AG09309 (cell line): ENCODE measurements around the gene CMTM7.
A peak's percentile ranks its signal among the peaks of the same experiment; 100 is the strongest.

Experiments
- DNase-seq: peaks from one replicate; pipeline ENCODE4 v3.0.0-alpha.2; 2010; ENCODE audit warnings: low read depth
- H3K4me3 ChIP-seq: 2 replicates; pipeline ENCODE4 v1.5.1; 2011; ENCODE audit warnings: mild to moderate bottlenecking, low read depth, low read length, moderate library complexity; ENCODE audit not compliant: control insufficient read depth
- CTCF ChIP-seq: IDR thresholded peaks from 2 replicates; pipeline ENCODE4 v1.5.1; 2011; ENCODE audit warnings: mild to moderate bottlenecking, low read depth, low read length, inconsistent platforms; ENCODE audit not compliant: insufficient read depth, control insufficient read depth; ENCODE audit errors: missing control alignments

The CMTM7 gene

DNA sequence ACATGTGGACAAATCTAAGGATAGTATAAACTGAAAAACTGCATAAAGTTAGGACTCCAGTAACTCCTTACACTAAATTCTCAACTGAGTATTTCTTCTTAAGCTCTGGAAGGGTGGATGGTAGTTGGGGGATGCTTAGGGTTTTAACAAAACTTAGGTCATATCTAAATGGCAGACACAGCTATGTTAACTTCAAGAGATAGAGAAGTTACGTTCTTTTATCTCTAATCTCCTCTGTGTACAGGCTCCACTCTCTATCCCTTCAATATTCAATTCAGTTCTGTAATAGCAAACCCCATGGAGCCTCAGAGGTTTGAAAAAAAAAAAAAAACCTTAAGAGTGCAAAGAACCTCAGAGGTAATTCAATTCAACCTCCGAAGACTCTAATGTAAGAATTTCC is 107.9 kb downstream of the CMTM7 start:
- DNase-seq, result no peak
- TF ChIP-seq CTCF, result no peak
- no peak overlapping the region for H3K4me3 ChIP-seq

DNA sequence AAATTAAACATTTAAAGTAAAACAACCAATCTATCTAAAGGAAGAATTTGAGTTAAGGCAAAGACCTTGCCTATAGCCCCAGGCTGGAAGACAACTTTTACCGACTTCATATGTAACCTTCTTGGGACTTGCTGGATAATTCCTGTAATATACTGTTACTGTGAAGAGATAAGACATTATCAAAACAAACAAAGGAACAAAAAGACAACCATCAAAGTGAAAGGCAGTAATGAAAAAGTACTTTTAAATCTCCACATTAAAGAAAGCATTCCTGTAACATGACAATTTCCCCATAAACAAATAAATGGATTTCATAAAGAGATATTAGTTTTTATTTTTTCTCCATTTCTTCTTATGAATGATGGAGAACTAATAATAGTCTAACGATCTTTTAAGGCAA is 108.6 kb downstream of the CMTM7 start:
- no peak for DNase-seq
- no peak for TF ChIP-seq CTCF
- no peak overlapping the region for H3K4me3 ChIP-seq

- no peak for TF ChIP-seq CTCF
- H3K4me3 ChIP-seq, result peak overlapping the region; percentile 83
- no peak for DNase-seq
Observed at GRCh38 chr3:32500880-32501782, 109.5 kb downstream of the CMTM7 start.

DNA sequence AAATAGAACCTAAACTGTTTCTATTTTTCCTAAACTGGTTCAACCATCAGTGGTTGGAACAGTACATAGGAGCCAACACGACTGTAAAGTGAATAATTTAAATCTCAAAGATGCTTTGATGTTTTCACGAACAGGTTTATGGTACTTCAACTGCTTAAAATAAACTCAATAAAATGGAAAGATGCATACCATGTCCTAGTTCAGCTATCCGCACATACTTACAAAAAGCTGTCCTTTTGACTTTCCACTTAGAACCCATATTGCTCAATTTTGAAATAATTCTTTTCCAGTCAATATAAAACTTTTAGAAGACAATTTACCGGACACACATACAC is 110.1 kb downstream of the CMTM7 start:
- no peak for DNase-seq
- H3K4me3 ChIP-seq, result peak overlapping the region; percentile 83
- TF ChIP-seq CTCF, result no peak

- peak within 1 kb of the TSS; percentile 83 for H3K4me3 ChIP-seq
- DNase-seq, result no peak
- no peak for TF ChIP-seq CTCF
Observed at GRCh38 chr3:32502118-32502945, 110.7 kb downstream of the CMTM7 start, which contains the start of gene CMTM6. Gene CMTM6 (minus strand): TSS chr3:32502852. CDS start chr3:32502745, 107 bp downstream.

- DNase-seq, result no peak
Observed at GRCh38 chr3:32502946-32503286, 111.3 kb downstream of the CMTM7 start.

More at GRCh38 chr3:32502946-32503286, 111.3 kb downstream of the CMTM7 start:
- no peak for TF ChIP-seq CTCF
- H3K4me3 ChIP-seq, result peak overlapping the region; percentile 83
